ENCODE measurements around the gene ATF1. TPM values are rescaled to one million over a fixed set of nuclear protein-coding genes. Genes with fewer than 3 reads are reported as not detected.

Gene ATF1
- total and polyA plus RNA-seq, 2 of the 8 experiments (the other 6 are each of a cell fraction or from before 2014, with no cell fraction given) = 23.2 to 41.8 TPM

GRCh38 chr12:50780013-50780412 is 16.1 kb downstream of the ATF1 start (continued):
- TF ChIP-seq CHD7 (IDR thresholded peaks at IDR 0.05; ENCODE audit: insufficient replicate concordance, low read length) (no peak), SIRT6 (IDR thresholded peaks at IDR 0.05; ENCODE audit: low read length) (no peak), HDAC6 (IDR thresholded peaks at IDR 0.05; ENCODE audit: low read depth, low read length) (no peak), ATF2 (IDR thresholded peaks at IDR 0.05; ENCODE audit: low read length) (no peak), CEBPB (IDR thresholded peaks at IDR 0.05; ENCODE audit: low read depth, low read length) (no peak), TEAD4 (IDR thresholded peaks at IDR 0.05; ENCODE audit: low read depth, low read length) (no peak), POLR2AphosphoS5 (IDR thresholded peaks at IDR 0.05; ENCODE audit: low read depth, low read length) (no peak), CREB1 (IDR thresholded peaks at IDR 0.05) (no peak), GABPA (IDR thresholded peaks at IDR 0.05; ENCODE audit: borderline replicate concordance, insufficient read depth, low read length) (no peak)
